C4-2B (cell line): ENCODE measurements around the gene PLA2G4D.

ENCODE experiments used
- ZFX ChIP-seq: fragments of 450-650 bp; IDR thresholded peaks from 2 replicates; pipeline ENCODE4 v1.6.1; 2017
- TF ChIP-seq, protein P1 (sequence below): fragments of 450-650 bp; conservative IDR thresholded peaks from 2 replicates; pipeline ENCODE4 v1.5.1; 2017; ENCODE audit warnings: mild to moderate bottlenecking

DNA sequence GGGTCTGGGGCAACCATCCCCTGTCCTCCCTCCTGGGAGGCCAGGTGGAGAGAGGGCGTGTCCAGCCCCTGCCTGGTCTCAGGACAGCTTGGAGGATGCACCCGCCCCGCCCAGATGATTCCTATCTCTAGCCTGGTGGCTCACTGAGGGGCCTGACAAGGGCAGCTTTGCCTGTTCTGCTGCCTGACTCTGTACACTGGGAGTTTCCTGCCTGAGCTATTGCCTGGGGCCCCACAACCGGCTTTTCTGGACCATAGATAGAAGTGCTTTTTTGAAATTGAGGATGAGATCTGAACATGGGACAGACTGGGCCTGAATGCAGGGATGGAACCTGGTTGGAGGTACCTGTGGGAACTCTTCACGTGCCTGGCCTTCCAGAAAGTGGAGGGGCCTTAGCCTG is 72.8 kb downstream of the PLA2G4D start:
- TF ChIP-seq, protein P1, sequence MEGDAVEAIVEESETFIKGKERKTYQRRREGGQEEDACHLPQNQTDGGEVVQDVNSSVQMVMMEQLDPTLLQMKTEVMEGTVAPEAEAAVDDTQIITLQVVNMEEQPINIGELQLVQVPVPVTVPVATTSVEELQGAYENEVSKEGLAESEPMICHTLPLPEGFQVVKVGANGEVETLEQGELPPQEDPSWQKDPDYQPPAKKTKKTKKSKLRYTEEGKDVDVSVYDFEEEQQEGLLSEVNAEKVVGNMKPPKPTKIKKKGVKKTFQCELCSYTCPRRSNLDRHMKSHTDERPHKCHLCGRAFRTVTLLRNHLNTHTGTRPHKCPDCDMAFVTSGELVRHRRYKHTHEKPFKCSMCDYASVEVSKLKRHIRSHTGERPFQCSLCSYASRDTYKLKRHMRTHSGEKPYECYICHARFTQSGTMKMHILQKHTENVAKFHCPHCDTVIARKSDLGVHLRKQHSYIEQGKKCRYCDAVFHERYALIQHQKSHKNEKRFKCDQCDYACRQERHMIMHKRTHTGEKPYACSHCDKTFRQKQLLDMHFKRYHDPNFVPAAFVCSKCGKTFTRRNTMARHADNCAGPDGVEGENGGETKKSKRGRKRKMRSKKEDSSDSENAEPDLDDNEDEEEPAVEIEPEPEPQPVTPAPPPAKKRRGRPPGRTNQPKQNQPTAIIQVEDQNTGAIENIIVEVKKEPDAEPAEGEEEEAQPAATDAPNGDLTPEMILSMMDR: no peak
- TF ChIP-seq ZFX: no peak
